Limb (tissue), 2 donors: ENCODE measurements around the gene MAFF.
"Not testable (repeated sequence)": the region's sequence is repeated elsewhere in the genome, so short reads cannot be mapped to it uniquely, and the experiment has no call there.

Experiments
- DNase-seq, 2 donors: peaks; one replicate each; pipeline ENCODE4 v3.0.0-alpha.2; 2016; ENCODE audit errors: extremely low spot score in 2 of 2

Gene MAFF

GRCh38 chr22:38201711-38202436 is at the start of gene MAFF:
MAFF (plus strand) TSS chr22:38201994; CDS start chr22:38213854, 11,860 bp downstream.
- peak; percentile 94 to 96 for DNase-seq

- DNase-seq, result no peak
Measured at GRCh38 chr22:38153821-38154562, 47.8 kb upstream of the MAFF start.

GRCh38 chr22:38154563-38154915 is 47.3 kb upstream of the MAFF start:
- DNase-seq, result not testable (repeated sequence)

GRCh38 chr22:38155703-38156102 is 46.1 kb upstream of the MAFF start:
- no peak for DNase-seq

GRCh38 chr22:38162881-38163843 is 38.6 kb upstream of the MAFF start:
- DNase-seq, result no peak

GRCh38 chr22:38163844-38164550 is 37.8 kb upstream of the MAFF start:
- DNase-seq, result no peak

- no peak for DNase-seq
Measured at GRCh38 chr22:38164551-38164918, 37.3 kb upstream of the MAFF start.

- no peak for DNase-seq
Measured at GRCh38 chr22:38165922-38166593, 35.7 kb upstream of the MAFF start.

- DNase-seq, result no peak
Measured at GRCh38 chr22:38167988-38168407, 33.8 kb upstream of the MAFF start.

- no peak for DNase-seq
Measured at GRCh38 chr22:38169116-38169515, 32.7 kb upstream of the MAFF start.

GRCh38 chr22:38170469-38170868 is 31.3 kb upstream of the MAFF start:
- no peak for DNase-seq

GRCh38 chr22:38171927-38172831 is 29.6 kb upstream of the MAFF start:
- no peak for DNase-seq

GRCh38 chr22:38172832-38173640 is 28.8 kb upstream of the MAFF start:
- peak in 1 of 2 donors; percentile 64 for DNase-seq

GRCh38 chr22:38173641-38173906 is 28.2 kb upstream of the MAFF start:
- DNase-seq, result no peak

GRCh38 chr22:38174626-38175025 is 27.2 kb upstream of the MAFF start:
- DNase-seq, result no peak

- DNase-seq, result no peak
Measured at GRCh38 chr22:38175206-38176118, 26.3 kb upstream of the MAFF start.

GRCh38 chr22:38176170-38176741 is 25.5 kb upstream of the MAFF start:
- DNase-seq, result peak in 1 of 2 donors; percentile 46

- DNase-seq, result no peak
Measured at GRCh38 chr22:38177044-38177443, 24.8 kb upstream of the MAFF start.
